SK-N-SH (cell line): ENCODE results near the gene OXER1. TPM values are rescaled to one million over a fixed set of nuclear protein-coding genes. Genes with fewer than 3 reads are reported as not detected.

ENCODE experiments used
- CTCF ChIA-PET: fragments of 300-600, 350-600 bp; formaldehyde crosslinking; extraction: SDS; loops from one replicate; lab custom pipeline; 2021; lab: Yijun Ruan, JAX
- POLR2A ChIA-PET: fragments of 350-600 bp; sonication (Branson Sonifier 250); formaldehyde crosslinking; extraction: SDS; loops from one replicate; lab custom pipeline; 2020; ENCODE audit warnings: antibody characterized with exemption, inconsistent platforms; lab: Yijun Ruan, JAX
- DNase-seq: peaks from one replicate; pipeline ENCODE4 v3.0.0; 2012
- H2AFZ ChIP-seq: fragments of 200-600 bp; sonication (generic); 2 replicates; pipeline ENCODE4 v1.8.1; 2016; ENCODE audit warnings: antibody characterized with exemption, mild to moderate bottlenecking, low read depth
- H3F3A ChIP-seq: fragments of 200-600 bp; sonication (generic); replicated peaks from 2 replicates; pipeline ENCODE3; 2016; ENCODE audit warnings: antibody characterized with exemption, mild to moderate bottlenecking; ENCODE audit not compliant: insufficient read depth
- H3K27ac ChIP-seq, 2 experiments: fragments of 200-500 bp in 1 of 2; fragments of 200-600 bp in 1 of 2; sonication (Bioruptor generic) in 1 of 2; sonication (generic), shearing (Covaris generic) in 1 of 2; 2 replicates each; pipeline versions ENCODE4 v1.5.1 to v1.6.1; 2014 to 2016; ENCODE audit warnings: low read depth in 2 of 2, inconsistent platforms in 1 of 2, low read length in 1 of 2, mild to moderate bottlenecking in 1 of 2, mixed read lengths in 1 of 2
- H3K27me3 ChIP-seq: fragments of 200-600 bp; sonication (generic), shearing (Covaris generic); 2 replicates; pipeline ENCODE4 v1.6.1; 2016; ENCODE audit warnings: mixed run types; ENCODE audit not compliant: insufficient read depth
- H3K36me3 ChIP-seq, 2 experiments: fragments of 200-500 bp in 1 of 2; fragments of 200-600 bp in 1 of 2; sonication (Bioruptor generic) in 1 of 2; sonication (generic) in 1 of 2; replicated peaks in 1 of 2; 2 replicates each; pipeline versions ENCODE3 to v1.5.1; 2014 to 2016; ENCODE audit warnings: low read length in 1 of 2, mild to moderate bottlenecking in 1 of 2; ENCODE audit not compliant: insufficient read depth in 2 of 2, control insufficient read depth in 1 of 2
- H3K4me1 ChIP-seq, 2 experiments: fragments of 200-500 bp in 1 of 2; fragments of 200-600 bp in 1 of 2; sonication (Bioruptor generic) in 1 of 2; sonication (generic), shearing (Covaris generic) in 1 of 2; 2 replicates each; pipeline versions ENCODE4 v1.5.1 to v1.6.1; 2014 to 2016; ENCODE audit warnings: low read depth in 1 of 2, low read length in 1 of 2, mixed run types in 1 of 2; ENCODE audit not compliant: insufficient read depth in 2 of 2, control insufficient read depth in 1 of 2
- H3K4me2 ChIP-seq: fragments of 200-600 bp; sonication (generic), shearing (Covaris generic); 2 replicates; pipeline ENCODE4 v1.6.1; 2017; ENCODE audit warnings: mixed run types
- H3K4me3 ChIP-seq, 2 experiments: fragments of 200-500 bp in 1 of 2; fragments of 200-600 bp in 1 of 2; sonication (Bioruptor generic) in 1 of 2; sonication (generic), shearing (Covaris generic) in 1 of 2; 2 replicates each; pipeline versions ENCODE4 v1.5.1 to v1.8.1; 2014 to 2016; ENCODE audit warnings: low read depth in 2 of 2, inconsistent platforms in 1 of 2, low read length in 1 of 2, mild to moderate bottlenecking in 1 of 2, mixed read lengths in 1 of 2, moderate library complexity in 1 of 2
- H3K79me2 ChIP-seq: fragments of 200-600 bp; sonication (generic); 2 replicates; pipeline ENCODE4 v1.8.1; 2017; ENCODE audit warnings: mild to moderate bottlenecking; ENCODE audit not compliant: insufficient read depth
- H3K9ac ChIP-seq: fragments of 200-600 bp; sonication (generic); 2 replicates; pipeline ENCODE4 v1.6.1; 2017; ENCODE audit warnings: mixed run types
- H3K9me2 ChIP-seq: fragments of 200-600 bp; sonication (generic); 2 replicates; pipeline ENCODE4 v1.6.1; 2017; ENCODE audit warnings: mixed run types
- H3K9me3 ChIP-seq: fragments of 200-600 bp; sonication (generic); 2 replicates; pipeline ENCODE4 v1.6.1; 2017; ENCODE audit warnings: mixed run types, mild to moderate bottlenecking, moderate library complexity
- H4K20me1 ChIP-seq: fragments of 200-600 bp; sonication (generic); 2 replicates; pipeline ENCODE4 v1.6.1; 2017; ENCODE audit warnings: mild to moderate bottlenecking, mixed run types; ENCODE audit not compliant: insufficient read depth
- EZH2phosphoT487 ChIP-seq: fragments of 200-600 bp; sonication (generic); IDR thresholded peaks from 2 replicates; pipeline ENCODE4 v1.6.1; 2017; ENCODE audit warnings: low read depth, mixed run types, mild to moderate bottlenecking, antibody characterized with exemption, moderate library complexity, borderline replicate concordance
- FOSL2 ChIP-seq: IDR thresholded peaks from 2 replicates; pipeline ENCODE4 v1.4.0; 2012; ENCODE audit warnings: low read depth, mild to moderate bottlenecking, moderate library complexity, borderline replicate concordance
- GABPA ChIP-seq: IDR thresholded peaks from 2 replicates; pipeline ENCODE4 v1.4.0; 2012; ENCODE audit warnings: low read depth, mild to moderate bottlenecking
- MEF2A ChIP-seq: IDR thresholded peaks from 2 replicates; pipeline ENCODE4 v1.4.0; 2012; ENCODE audit warnings: low read depth, borderline replicate concordance
- MXI1 ChIP-seq: IDR thresholded peaks from 2 replicates; pipeline ENCODE4 v1.6.1; 2012; ENCODE audit warnings: mild to moderate bottlenecking, low read depth, low read length, improper control_type of control experiment
- PBX3 ChIP-seq: IDR thresholded peaks from 2 replicates; pipeline ENCODE4; 2012
- REST ChIP-seq: IDR thresholded peaks from 2 replicates; pipeline ENCODE4 v1.6.1; 2012; ENCODE audit warnings: mild to moderate bottlenecking, low read depth, low read length, moderate library complexity
- SIN3A ChIP-seq: IDR thresholded peaks from 2 replicates; pipeline ENCODE4 v1.6.1; 2012; ENCODE audit warnings: low read depth, mild to moderate bottlenecking, low read length, moderate library complexity, borderline replicate concordance
- USF2 ChIP-seq: fragments of 150-350 bp; IDR thresholded peaks from 2 replicates; pipeline ENCODE4 v1.6.1; 2017; ENCODE audit warnings: antibody characterized with exemption, low read length, low read depth, borderline replicate concordance
- ZBTB33 ChIP-seq: IDR thresholded peaks from 2 replicates; pipeline ENCODE4 v1.4.0; 2012; ENCODE audit warnings: low read depth, borderline replicate concordance
- WGBS: methylation state at CpG from one replicate; pipeline ENCODE4 v1.1.6; 2017; ENCODE audit warnings: low lambda C conversion rate; 5-methylcytosine and 5-hydroxymethylcytosine counted together
- polyA plus RNA-seq, 3 experiments: library from polyadenylated mRNA; depleted of rRNA; stranded (reverse); fragments of >200 nt; gene quantifications; 2 replicates each; pipeline ENCODE4 v1.2.3, GENCODE V29; 2012

Gene OXER1
- polyA plus RNA-seq, 1 of the 3 experiments (the other 2 are of a cell fraction): not detected

GRCh38 chr2:42792583-42793333 is 28.8 kb upstream of the OXER1 start, which contains the start of gene HAAO:
Gene HAAO, minus strand, starts transcription at chr2:42792583. Its CDS starts 47 bp downstream, at chr2:42792536.
- H3K36me3 ChIP-seq: no peaks in the 10 kb centered on the region
- H3F3A ChIP-seq: no peaks in the 10 kb centered on the region
- no peaks in the 10 kb centered on the region for H3K79me2 ChIP-seq
- H3K27me3 ChIP-seq: no peaks in the 10 kb centered on the region
- peaks cover 0 to 10% of the 10 kb centered on the region in 2 experiments; a peak in 1 of 4 replicates for H3K4me1 ChIP-seq
- no peak within 1 kb of the TSS for H3K4me3 ChIP-seq
- 91% methylated on average over 40 of the region's 75 CpGs for WGBS
- H2AFZ ChIP-seq: no peak within 1 kb of the TSS
- peak; percentile 35 for DNase-seq
- H3K4me2 ChIP-seq: no peak within 1 kb of the TSS
- no peaks in the 10 kb centered on the region for H3K9me3 ChIP-seq
- POLR2A ChIA-PET: interaction anchor here (0.8 kb wide), 1 partner anchor 17 kb away, joined by 4 read pairs; no protein-coding TSS in a partner anchor
- no peaks in the 10 kb centered on the region for H3K9me2 ChIP-seq
- H4K20me1 ChIP-seq: no peaks in the 10 kb centered on the region
- CTCF ChIA-PET: interaction anchor here (0.9 to 1.2 kb wide), 5 partner anchors 8 to 129 kb away, joined by 3 to 4 read pairs (median 3); no protein-coding TSS in a partner anchor
- no peak within 1 kb of the TSS for H3K9ac ChIP-seq
- no peak within 1 kb of the TSS for H3K27ac ChIP-seq
- TF ChIP-seq USF2 (no peak), MXI1 (no peak), EZH2phosphoT487 (no peak), MEF2A (no peak), SIN3A (no peak)

GRCh38 chr2:42792087-42792582 is 28.2 kb upstream of the OXER1 start:
- H3K4me2 ChIP-seq: no peak overlapping the region

More at GRCh38 chr2:42792087-42792582, 28.2 kb upstream of the OXER1 start:
- DNase-seq: peak; percentile 38
- no peak for TF ChIP-seq GABPA
- no peak for TF ChIP-seq REST
- no peak for TF ChIP-seq PBX3
- no peak for TF ChIP-seq FOSL2
- TF ChIP-seq ZBTB33: no peak
- H3F3A ChIP-seq: no peaks in the 10 kb centered on the region
- no peaks in the 10 kb centered on the region for H3K27me3 ChIP-seq
- ChIA-PET CTCF (interaction anchor here (0.9 to 1.2 kb wide), 3 partner anchors 8 to 125 kb away, joined by 3 to 4 read pairs (median 3); no protein-coding TSS in a partner anchor), POLR2A (interaction anchor here (0.8 kb wide), 1 partner anchor 18 kb away, joined by 4 read pairs; no protein-coding TSS in a partner anchor)
- H3K9me3 ChIP-seq: no peaks in the 10 kb centered on the region
- H3K4me3 ChIP-seq: no peak overlapping the region
- no peaks in the 10 kb centered on the region for H3K79me2 ChIP-seq
- no peak overlapping the region for H3K9ac ChIP-seq
- H3K27ac ChIP-seq: no peak overlapping the region
- H3K9me2 ChIP-seq: no peaks in the 10 kb centered on the region
- 91% methylated on average over 17 of the region's 18 CpGs for WGBS
- H4K20me1 ChIP-seq: no peaks in the 10 kb centered on the region
- H3K4me1 ChIP-seq: peaks cover 0 to 15% of the 10 kb centered on the region in 2 experiments; a peak in 1 of 4 replicates
- H2AFZ ChIP-seq: no peak overlapping the region
- no peaks in the 10 kb centered on the region for H3K36me3 ChIP-seq
